Umbilical cord (tissue), 2 donors: ENCODE measurements around the gene ADGRL1. TPM values are rescaled to one million over a fixed set of nuclear protein-coding genes. Genes with fewer than 3 reads are reported as not detected.

Source experiments
- DNase-seq: peaks from one replicate; pipeline ENCODE4 v3.0.0-alpha.2; 2015; ENCODE audit warnings: low spot score
- total RNA-seq: library from RNA; depleted of rRNA; stranded (reverse); fragments of >200 nt; gene quantifications from one replicate; pipeline ENCODE4 v1.2.3, GENCODE V29; 2014; ENCODE audit warnings: low replicate concordance; ENCODE audit not compliant: insufficient read depth

ADGRL1 gene
- total RNA-seq, 1 donor from 2014 or later = 5.3 TPM

- no peak for DNase-seq
These were observed 64.9 kb downstream of the ADGRL1 start for GRCh38 chr19:14141041-14141440.

- peak; percentile 49 for DNase-seq
These were observed 66.0 kb downstream of the ADGRL1 start for GRCh38 chr19:14139944-14140343.

- no peak for DNase-seq
These were observed 67.2 kb downstream of the ADGRL1 start for GRCh38 chr19:14138576-14139265.

- DNase-seq = peak; percentile 100
These were observed 69.3 kb downstream of the ADGRL1 start, which contains the start of gene ASF1B for GRCh38 chr19:14136509-14137281. Gene ASF1B, minus strand, starts transcription at chr19:14136589. Its CDS starts 133 bp downstream, at chr19:14136456.

- DNase-seq = no peak
These were observed 69.9 kb downstream of the ADGRL1 start for GRCh38 chr19:14135985-14136508.

- DNase-seq = no peak
These were observed 70.6 kb downstream of the ADGRL1 start for GRCh38 chr19:14135355-14135754.

- no peak for DNase-seq
These were observed 78.0 kb downstream of the ADGRL1 start for GRCh38 chr19:14127929-14128509.

GRCh38 chr19:14127176-14127575 is 78.8 kb downstream of the ADGRL1 start:
- no peak for DNase-seq

- DNase-seq = no peak
These were observed 83.0 kb downstream of the ADGRL1 start for GRCh38 chr19:14122924-14123323.

- DNase-seq = no peak
These were observed 85.5 kb downstream of the ADGRL1 start for GRCh38 chr19:14120497-14120780.

- no peak for DNase-seq
These were observed 86.1 kb downstream of the ADGRL1 start for GRCh38 chr19:14119644-14120496.

GRCh38 chr19:14119146-14119545 is 86.8 kb downstream of the ADGRL1 start:
- no peak for DNase-seq

GRCh38 chr19:14118165-14119051 is 87.6 kb downstream of the ADGRL1 start:
- DNase-seq = peak; percentile 66

GRCh38 chr19:14117668-14118164 is 88.3 kb downstream of the ADGRL1 start, which contains the start of gene PRKACA:
Gene PRKACA, minus strand, starts transcription at chr19:14117762. Its CDS starts 215 bp downstream, at chr19:14117547.
- DNase-seq = peak; percentile 100

- DNase-seq = no peak
These were observed 88.9 kb downstream of the ADGRL1 start for GRCh38 chr19:14116918-14117578.

GRCh38 chr19:14116525-14116917 is 89.4 kb downstream of the ADGRL1 start:
- no peak for DNase-seq

GRCh38 chr19:14115756-14116155 is 90.2 kb downstream of the ADGRL1 start:
- DNase-seq = no peak

- DNase-seq = no peak
These were observed 91.1 kb downstream of the ADGRL1 start for GRCh38 chr19:14114854-14115253.

- no peak for DNase-seq
These were observed 91.5 kb downstream of the ADGRL1 start for GRCh38 chr19:14114439-14114838.
